MCF 10A (cell line): ENCODE measurements around the gene ATG9B. TPM values are rescaled to one million over a fixed set of nuclear protein-coding genes. Genes with fewer than 3 reads are reported as not detected.

ENCODE experiments used
- BruUV-seq: library from RNA; stranded (reverse); fragments of 400-500 nt; replicated peaks from 2 replicates; lab custom pipeline; 2021; lab: Mats Ljungman, UMichigan
- CTCF ChIA-PET: fragments of 300-600 bp; sonication (Branson Sonifier 250); formaldehyde crosslinking; extraction: SDS; loops from one replicate; lab custom pipeline; 2021; ENCODE audit warnings: antibody characterized with exemption, inconsistent platforms; lab: Yijun Ruan, JAX
- POLR2A ChIA-PET: fragments of 300-600, 350-650 bp; sonication (Branson Sonifier 250); formaldehyde crosslinking; extraction: SDS; loops from one replicate; lab custom pipeline; 2020; ENCODE audit warnings: antibody characterized with exemption, inconsistent platforms; lab: Yijun Ruan, JAX
- DNase-seq: peaks from one replicate; pipeline ENCODE4 v3.0.0-alpha.2; 2018; ENCODE audit not compliant: unreplicated experiment
- H3K27ac Mint-ChIP-seq: one replicate; pipeline ENCODE4 v1.8.0; 2022; ENCODE audit warnings: mild to moderate bottlenecking, low read depth, mixed read lengths; ENCODE audit not compliant: unreplicated experiment
- H3K27me3 Mint-ChIP-seq: one replicate; pipeline ENCODE4 v1.8.0; 2022; ENCODE audit warnings: mixed read lengths; ENCODE audit not compliant: insufficient read depth, unreplicated experiment
- H3K36me3 Mint-ChIP-seq: one replicate; pipeline ENCODE4 v1.8.0; 2022; ENCODE audit warnings: mild to moderate bottlenecking, moderate library complexity, mixed read lengths; ENCODE audit not compliant: insufficient read depth, unreplicated experiment
- H3K4me1 Mint-ChIP-seq: one replicate; pipeline ENCODE4 v1.8.0; 2022; ENCODE audit warnings: mixed read lengths; ENCODE audit not compliant: insufficient read depth, unreplicated experiment
- H3K4me3 Mint-ChIP-seq: one replicate; pipeline ENCODE4 v1.8.0; 2022; ENCODE audit warnings: mild to moderate bottlenecking, moderate library complexity, mixed read lengths; ENCODE audit not compliant: unreplicated experiment
- H3K9me3 Mint-ChIP-seq: one replicate; pipeline ENCODE4 v1.8.0; 2022; ENCODE audit warnings: mixed read lengths; ENCODE audit not compliant: unreplicated experiment
- intact Hi-C: fragments of 100-400 bp; cut with micrococcal nuclease; formaldehyde crosslinking; loops from 2 replicates; pipeline ENCODE4 v1.14.1; 2022
- total RNA-seq: library from RNA; stranded (reverse); gene quantifications from 2 replicates; pipeline ENCODE4 v1.2.3, GENCODE V29; 2022
- TF ChIP-seq, protein P1 (sequence below): fragments of 200-600 bp; IDR thresholded peaks from one replicate; pipeline ENCODE4 v1.8.0; 2022; ENCODE audit warnings: antibody characterized with exemption, mild to moderate bottlenecking; ENCODE audit not compliant: unreplicated experiment

ATG9B gene
- total RNA-seq, 1 experiment from 2014 or later: 0.12 TPM

DNA sequence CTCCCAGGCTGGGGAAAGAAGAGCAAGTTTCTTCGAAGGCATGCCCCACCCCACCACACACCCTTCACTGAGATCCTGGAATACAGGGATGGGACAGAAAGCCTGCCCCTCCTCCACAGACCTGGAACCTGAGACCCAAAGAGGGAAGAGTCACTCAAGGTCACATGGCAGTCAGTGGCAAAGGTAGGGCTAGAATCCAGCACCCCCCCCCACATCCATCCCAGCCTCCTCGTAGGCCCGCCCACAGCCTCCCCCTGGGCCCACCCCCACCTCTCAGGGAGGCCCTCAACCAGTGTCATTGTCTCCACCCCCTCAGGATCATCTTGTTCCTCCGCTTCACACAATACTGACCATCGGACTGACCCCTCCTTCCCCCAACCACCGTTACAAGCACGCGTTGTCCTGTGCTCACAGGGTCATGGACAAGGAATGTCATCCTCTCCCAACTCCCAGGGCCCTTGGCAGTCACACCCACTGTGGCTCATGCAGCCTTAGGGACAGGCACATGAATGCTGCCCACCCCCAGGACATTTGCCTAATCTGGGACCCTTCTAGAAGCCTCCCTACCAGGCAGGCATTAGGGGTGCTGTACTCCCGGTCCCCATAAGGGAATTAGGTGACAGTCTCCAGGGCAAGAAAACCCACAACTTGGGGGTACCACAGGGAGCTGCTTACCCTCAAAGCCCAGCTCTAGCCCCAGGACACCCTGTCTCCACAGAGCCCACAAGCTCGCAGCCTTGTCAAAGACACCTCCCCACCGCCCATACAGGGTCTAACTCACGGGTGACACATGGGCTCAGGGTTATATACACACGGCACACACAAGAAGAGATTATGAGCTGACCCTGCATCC is 47.5 kb downstream of the ATG9B start:
- H3K27ac Mint-ChIP-seq: no peak overlapping the region
- H3K36me3 Mint-ChIP-seq: no peaks in the 10 kb centered on the region
- no peaks in the 10 kb centered on the region for H3K9me3 Mint-ChIP-seq
- no TSS peak for BruUV-seq
- peaks cover 14% of the 10 kb centered on the region for H3K4me1 Mint-ChIP-seq
- intact Hi-C loops: no loop called here
- DNase-seq: no peak
- CTCF ChIA-PET: interaction anchor here (0.7 to 1.6 kb wide), 6 partner anchors 8 to 78 kb away, joined by 3 to 7 read pairs (median 4); partner anchors contain the start of gene ATG9B
- H3K27me3 Mint-ChIP-seq: peaks cover 49% of the 10 kb centered on the region
- TF ChIP-seq, protein P1, sequence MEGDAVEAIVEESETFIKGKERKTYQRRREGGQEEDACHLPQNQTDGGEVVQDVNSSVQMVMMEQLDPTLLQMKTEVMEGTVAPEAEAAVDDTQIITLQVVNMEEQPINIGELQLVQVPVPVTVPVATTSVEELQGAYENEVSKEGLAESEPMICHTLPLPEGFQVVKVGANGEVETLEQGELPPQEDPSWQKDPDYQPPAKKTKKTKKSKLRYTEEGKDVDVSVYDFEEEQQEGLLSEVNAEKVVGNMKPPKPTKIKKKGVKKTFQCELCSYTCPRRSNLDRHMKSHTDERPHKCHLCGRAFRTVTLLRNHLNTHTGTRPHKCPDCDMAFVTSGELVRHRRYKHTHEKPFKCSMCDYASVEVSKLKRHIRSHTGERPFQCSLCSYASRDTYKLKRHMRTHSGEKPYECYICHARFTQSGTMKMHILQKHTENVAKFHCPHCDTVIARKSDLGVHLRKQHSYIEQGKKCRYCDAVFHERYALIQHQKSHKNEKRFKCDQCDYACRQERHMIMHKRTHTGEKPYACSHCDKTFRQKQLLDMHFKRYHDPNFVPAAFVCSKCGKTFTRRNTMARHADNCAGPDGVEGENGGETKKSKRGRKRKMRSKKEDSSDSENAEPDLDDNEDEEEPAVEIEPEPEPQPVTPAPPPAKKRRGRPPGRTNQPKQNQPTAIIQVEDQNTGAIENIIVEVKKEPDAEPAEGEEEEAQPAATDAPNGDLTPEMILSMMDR: no peak
- POLR2A ChIA-PET: no interaction called here
- peak overlapping the region; percentile 39 for H3K4me3 Mint-ChIP-seq

- H3K36me3 Mint-ChIP-seq: no peaks in the 10 kb centered on the region
- intact Hi-C loops: no loop called here
- POLR2A ChIA-PET: no interaction called here
Observed at GRCh38 chr7:150975536-150976319, 48.6 kb downstream of the ATG9B start.

DNA sequence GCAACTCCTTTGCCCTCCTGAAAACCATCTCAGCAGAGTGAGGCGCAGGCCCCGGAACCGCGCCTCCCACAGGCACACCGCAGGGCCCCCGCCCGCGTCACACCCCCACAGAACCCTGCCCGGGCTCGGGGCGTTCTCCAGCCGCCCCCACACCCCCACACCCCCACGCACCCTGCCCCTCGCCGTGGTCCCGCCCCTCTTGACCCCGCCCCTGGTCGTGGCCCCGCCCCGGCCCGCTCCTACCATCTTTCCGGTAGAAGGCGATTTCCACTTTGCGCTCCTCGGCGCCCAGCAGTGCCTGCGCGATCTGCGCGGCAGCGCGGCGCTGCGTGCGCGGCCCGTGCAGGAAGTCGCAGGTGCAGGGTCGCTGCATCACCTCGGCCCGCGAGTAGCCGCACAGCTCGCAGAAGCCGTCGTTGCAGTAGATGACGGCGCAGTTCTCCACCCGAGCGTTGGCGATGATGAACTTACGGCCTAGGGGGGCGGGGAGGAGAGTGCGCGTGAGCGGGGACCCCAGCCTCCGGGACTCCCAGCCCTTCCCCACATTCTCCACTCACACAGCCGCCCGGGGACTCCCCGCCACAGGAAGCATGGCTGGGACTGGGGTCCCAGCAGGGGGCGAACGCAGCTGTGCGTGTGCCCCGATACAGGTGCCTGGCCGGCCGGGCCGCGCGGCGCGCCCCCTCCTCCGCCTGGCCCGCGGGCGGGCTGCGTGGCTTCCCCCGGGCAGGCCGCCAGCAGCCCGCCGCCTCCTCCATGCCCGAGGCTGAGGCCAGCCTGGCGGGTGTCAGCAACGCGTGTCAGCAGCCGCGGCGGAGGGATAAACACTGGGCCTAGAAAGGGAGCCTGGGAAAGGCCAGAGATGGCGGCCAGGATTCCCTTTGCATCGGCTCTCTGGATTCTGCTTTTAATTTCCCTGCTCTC is 49.6 kb downstream of the ATG9B start:
- BruUV-seq: no TSS peak
- Mint-ChIP-seq H3K27me3 (peaks cover 29% of the 10 kb centered on the region), H3K36me3 (no peaks in the 10 kb centered on the region), H3K9me3 (no peaks in the 10 kb centered on the region), H3K4me1 (peaks cover 14% of the 10 kb centered on the region), H3K4me3 (peak overlapping the region; percentile 66), H3K27ac (no peak overlapping the region)
- DNase-seq: no peak
- ChIA-PET CTCF (interaction anchor here (0.6 to 1.3 kb wide), 6 partner anchors 11 to 1583 kb away, joined by 3 read pairs; no protein-coding TSS in a partner anchor), POLR2A (interaction anchor here (0.6 kb wide), 1 partner anchor 23 kb away, joined by 3 read pairs; no protein-coding TSS in a partner anchor)
- TF ChIP-seq, protein P1: peak; percentile 18
- intact Hi-C loops: no loop called here

More at GRCh38 chr7:150975536-150976319, 48.6 kb downstream of the ATG9B start:
- peak overlapping the region; percentile 66 for H3K4me3 Mint-ChIP-seq
- H3K4me1 Mint-ChIP-seq: peaks cover 14% of the 10 kb centered on the region
- no peak for DNase-seq
- no TSS peak for BruUV-seq
- no peak overlapping the region for H3K27ac Mint-ChIP-seq
- peaks cover 39% of the 10 kb centered on the region for H3K27me3 Mint-ChIP-seq
- no peaks in the 10 kb centered on the region for H3K9me3 Mint-ChIP-seq
- TF ChIP-seq, protein P1: no peak
- CTCF ChIA-PET: interaction anchor here (0.6 to 1.3 kb wide), 7 partner anchors 10 to 1107 kb away, joined by 3 to 4 read pairs (median 3); partner anchors contain the start of gene ATG9B
